Pons (tissue), 1 donor: ENCODE measurements around the gene ZNF831.

Experiments used
- DNase-seq: peaks from one replicate; pipeline ENCODE4 v3.0.0-alpha.2; 2016; ENCODE audit warnings: low spot score

The ZNF831 gene

GRCh38 chr20:59181936-59182335, 18.3 kb downstream of the ZNF831 start:
- DNase-seq: no peak

GRCh38 chr20:59182401-59183044, 18.9 kb downstream of the ZNF831 start:
- no peak for DNase-seq

GRCh38 chr20:59183751-59184150, 20.1 kb downstream of the ZNF831 start:
- DNase-seq: no peak

- DNase-seq: no peak
Measured at GRCh38 chr20:59184880-59185447, 21.3 kb downstream of the ZNF831 start.

- no peak for DNase-seq
Measured at GRCh38 chr20:59185809-59186208, 22.2 kb downstream of the ZNF831 start.

DNA sequence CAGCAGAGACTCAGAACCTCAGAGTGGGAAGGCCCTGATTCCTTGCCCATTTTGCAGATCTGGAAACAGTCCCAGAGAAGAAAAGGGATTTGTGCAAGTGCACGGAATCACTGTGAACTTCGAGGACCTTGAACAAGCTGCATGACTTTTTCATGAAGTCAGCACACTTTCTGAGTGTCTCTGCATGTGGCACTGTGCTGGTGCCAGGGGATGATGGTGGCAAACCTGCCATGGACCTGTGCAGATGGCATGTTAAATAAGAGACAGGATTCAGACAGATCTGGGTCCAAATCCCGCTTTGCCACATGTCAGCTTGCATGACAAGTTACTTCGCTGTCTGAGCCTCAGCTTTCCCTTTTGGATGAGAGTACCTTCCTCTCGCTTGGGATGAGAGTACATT, 26.8 kb downstream of the ZNF831 start:
- DNase-seq: no peak

GRCh38 chr20:59191036-59191755, 27.6 kb downstream of the ZNF831 start:
- no peak for DNase-seq

- DNase-seq: no peak
Measured at GRCh38 chr20:59191756-59192532, 28.3 kb downstream of the ZNF831 start.

GRCh38 chr20:59192533-59192896, 28.9 kb downstream of the ZNF831 start:
- no peak for DNase-seq

DNA sequence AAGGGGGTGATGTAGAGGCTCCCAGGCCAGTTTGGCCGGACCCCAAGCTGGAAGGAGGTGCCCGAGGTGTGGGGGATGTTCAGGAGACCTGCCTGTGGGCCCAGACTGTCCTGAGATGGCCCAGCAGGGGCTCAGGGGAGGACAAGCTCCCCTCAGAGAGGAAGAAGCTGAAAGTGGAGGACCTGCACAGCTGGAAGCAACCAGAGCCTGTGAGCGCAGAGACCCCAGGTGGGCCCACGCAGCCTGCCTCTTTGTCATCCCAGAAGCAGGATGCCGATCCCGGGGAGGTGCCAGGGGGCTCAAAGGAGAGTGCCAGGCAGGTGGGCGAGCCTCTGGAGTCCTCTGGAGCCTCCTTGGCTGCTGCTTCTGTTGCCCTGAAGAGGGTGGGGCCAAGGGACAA, 29.7 kb downstream of the ZNF831 start:
- no peak for DNase-seq

DNA sequence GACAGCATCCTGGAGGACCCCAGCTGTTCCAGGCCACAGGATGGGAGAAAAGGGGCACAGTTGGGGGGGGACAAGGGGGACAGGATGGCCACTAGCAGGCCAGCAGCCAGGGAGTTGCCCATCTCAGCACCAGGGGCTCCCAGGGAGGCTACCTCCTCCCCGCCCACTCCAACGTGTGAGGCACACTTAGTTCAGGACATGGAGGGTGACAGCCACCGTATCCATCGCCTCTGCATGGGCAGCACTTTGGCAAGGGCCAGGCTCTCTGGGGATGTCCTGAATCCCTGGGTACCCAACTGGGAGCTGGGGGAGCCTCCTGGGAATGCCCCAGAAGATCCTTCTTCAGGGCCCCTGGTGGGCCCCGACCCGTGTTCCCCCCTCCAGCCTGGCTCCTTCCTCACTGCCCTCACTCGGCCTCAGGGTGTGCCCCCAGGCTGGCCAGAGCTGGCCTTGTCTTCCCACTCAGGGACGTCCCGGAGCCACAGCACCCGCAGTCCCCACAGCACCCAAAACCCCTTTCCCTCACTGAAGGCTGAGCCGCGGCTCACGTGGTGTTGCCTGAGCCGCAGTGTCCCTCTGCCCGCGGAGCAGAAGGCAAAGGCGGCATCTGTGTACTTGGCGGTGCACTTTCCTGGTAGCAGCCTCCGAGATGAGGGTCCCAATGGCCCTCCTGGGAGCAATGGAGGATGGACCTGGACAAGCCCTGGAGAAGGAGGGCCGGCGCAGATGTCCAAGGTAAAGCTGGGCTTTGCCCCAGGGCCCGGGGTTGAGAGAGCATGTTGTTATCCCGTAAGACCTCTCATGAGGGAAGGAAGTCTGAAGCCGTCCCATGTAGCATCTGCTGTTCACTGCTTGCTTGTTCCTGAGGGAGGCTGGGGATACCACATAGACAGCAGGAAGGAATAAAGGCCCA, 30.7 kb downstream of the ZNF831 start:
- no peak for DNase-seq

DNA sequence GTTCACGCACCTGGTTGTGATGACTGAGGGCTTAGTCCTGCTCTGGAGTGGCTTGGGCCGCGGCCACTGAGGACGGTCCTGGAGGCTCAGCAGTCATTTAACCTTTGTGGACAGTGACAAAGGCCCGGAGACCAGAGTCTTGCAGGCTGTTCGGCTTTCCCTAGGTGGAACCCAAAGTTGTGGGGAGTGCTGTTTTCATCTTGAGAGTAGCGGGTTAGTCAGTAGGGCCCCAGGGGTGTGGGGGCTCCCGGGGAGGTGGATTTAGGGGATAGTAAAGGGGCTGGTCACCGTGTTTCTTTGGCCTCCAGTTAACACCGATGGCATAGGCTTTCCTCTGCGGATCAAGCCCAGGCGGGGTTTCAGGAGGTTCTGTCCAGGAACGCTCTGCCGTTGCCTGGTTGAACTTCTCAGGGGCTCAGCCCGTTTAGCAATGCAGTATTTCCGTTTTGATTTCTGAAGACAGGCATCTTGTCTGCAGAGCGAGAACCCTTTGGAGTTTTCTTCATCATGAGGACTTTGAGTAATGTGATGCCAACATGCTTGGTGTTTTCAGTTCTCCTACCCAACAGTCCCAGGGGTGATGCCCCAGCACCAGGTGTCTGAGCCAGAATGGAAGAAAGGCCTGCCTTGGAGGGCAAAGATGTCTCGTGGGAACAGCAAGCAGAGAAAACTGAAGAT, 31.8 kb downstream of the ZNF831 start:
- DNase-seq: no peak

DNA sequence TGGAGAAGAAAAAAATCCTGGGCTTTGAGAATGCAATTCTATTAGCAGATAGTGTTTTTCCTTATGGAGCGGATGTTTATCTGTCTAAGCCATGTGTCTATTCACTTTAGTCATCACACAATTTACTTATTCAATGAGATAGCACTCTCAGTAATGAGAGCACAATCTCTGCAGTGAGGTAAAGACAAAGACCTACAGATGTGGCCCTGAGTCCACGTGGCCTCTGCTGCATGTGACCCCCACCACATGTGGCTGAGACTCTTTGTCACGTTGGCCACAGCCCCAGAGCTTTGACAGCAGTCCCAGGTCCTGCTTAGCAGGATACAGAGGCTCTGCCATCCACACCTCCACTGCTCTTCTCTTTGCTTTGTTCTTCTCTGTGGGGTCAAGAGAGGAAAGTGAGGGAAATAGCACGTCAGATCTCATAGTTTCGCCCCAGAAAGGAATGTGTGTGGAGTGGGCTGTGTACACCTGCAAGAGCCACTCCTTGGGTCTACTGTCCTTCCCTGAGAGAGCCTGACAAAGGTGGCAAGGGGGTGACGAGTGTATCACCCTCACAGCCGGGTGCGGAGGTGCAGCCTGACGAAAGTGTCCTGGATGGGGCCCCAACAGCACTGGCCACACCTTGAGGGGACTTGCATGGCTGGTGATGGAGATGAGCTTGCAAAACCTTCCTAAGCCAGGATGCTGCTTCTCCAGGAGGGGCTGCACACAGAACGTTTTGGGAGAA, 40.7 kb downstream of the ZNF831 start:
- no peak for DNase-seq

GRCh38 chr20:59205044-59205443, 41.4 kb downstream of the ZNF831 start:
- no peak for DNase-seq

- DNase-seq: no peak
Measured at GRCh38 chr20:59207235-59207634, 43.6 kb downstream of the ZNF831 start.

GRCh38 chr20:59207742-59208357, 44.2 kb downstream of the ZNF831 start:
- peak; percentile 88 for DNase-seq

- no peak for DNase-seq
Measured at GRCh38 chr20:59210186-59210585, 46.6 kb downstream of the ZNF831 start.

DNA sequence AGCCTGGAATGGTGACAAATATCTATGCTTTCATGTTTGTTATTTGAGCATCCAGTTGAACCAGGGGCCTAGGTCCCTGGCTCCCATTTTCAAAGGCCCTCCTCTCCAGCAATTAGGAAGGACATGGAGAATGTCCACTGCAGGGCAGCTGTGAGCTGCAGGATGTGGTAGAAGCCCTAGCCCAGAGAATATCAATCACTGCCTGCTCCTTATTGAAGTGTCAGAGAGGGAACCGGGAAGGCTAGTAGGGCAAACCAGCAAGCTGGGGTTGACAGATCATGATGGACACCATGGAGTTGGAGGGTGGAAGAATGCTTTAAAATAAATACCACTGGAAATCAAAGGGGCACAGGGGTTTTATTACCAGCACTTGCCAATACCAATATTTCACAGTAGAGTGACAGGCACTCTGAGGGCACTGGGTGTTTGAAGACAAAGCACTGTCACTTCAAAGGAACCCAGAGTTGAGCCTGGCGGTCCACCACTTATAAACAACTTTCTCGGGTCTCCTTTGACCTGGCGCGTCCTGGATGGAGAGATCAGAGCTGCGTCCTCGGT, 47.7 kb downstream of the ZNF831 start:
- no peak for DNase-seq

DNA sequence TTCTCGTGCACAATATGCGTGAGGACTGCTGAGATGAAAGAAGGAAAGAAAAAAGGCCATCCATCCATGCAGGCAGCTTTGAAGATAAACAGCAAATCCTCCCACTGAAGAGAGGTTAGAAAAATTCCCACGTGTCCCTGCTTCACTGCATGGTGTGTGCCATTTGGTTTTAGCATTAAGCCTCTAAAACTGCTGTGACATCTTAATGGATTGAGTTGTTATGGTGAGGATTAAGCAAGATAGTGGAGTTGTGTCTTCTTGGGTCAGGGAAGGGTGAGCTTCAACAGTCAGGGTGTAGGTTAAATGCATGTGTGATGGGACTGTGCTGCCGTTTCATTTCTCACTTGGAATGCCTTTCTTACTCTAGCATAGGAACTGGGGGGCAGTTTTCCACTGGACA, 50.5 kb downstream of the ZNF831 start:
- DNase-seq: no peak
